ENCODE results near the gene CCDC89.

CCDC89 gene

GRCh38 chr11:85685820-85686459 is at the start of gene CCDC89:
Gene CCDC89, minus strand, starts transcription at chr11:85686195. Its CDS starts 65 bp downstream, at chr11:85686130.
- H3K27ac ChIP-seq, result no peak within 1 kb of the TSS
- TF ChIP-seq, protein P1, sequence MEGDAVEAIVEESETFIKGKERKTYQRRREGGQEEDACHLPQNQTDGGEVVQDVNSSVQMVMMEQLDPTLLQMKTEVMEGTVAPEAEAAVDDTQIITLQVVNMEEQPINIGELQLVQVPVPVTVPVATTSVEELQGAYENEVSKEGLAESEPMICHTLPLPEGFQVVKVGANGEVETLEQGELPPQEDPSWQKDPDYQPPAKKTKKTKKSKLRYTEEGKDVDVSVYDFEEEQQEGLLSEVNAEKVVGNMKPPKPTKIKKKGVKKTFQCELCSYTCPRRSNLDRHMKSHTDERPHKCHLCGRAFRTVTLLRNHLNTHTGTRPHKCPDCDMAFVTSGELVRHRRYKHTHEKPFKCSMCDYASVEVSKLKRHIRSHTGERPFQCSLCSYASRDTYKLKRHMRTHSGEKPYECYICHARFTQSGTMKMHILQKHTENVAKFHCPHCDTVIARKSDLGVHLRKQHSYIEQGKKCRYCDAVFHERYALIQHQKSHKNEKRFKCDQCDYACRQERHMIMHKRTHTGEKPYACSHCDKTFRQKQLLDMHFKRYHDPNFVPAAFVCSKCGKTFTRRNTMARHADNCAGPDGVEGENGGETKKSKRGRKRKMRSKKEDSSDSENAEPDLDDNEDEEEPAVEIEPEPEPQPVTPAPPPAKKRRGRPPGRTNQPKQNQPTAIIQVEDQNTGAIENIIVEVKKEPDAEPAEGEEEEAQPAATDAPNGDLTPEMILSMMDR (IDR thresholded peaks at IDR 0.05), result no peak
- TF ChIP-seq ZFX (IDR thresholded peaks at IDR 0.05; ENCODE audit: borderline replicate concordance), result no peak

- TF ChIP-seq, protein P1 (IDR thresholded peaks at IDR 0.05), result no peak
- TF ChIP-seq ZFX (IDR thresholded peaks at IDR 0.05; ENCODE audit: borderline replicate concordance), result no peak
- no peak overlapping the region for H3K27ac ChIP-seq
These were observed 47.0 kb upstream of the CCDC89 start for GRCh38 chr11:85732965-85733364.

GRCh38 chr11:85726381-85726780 is 40.4 kb upstream of the CCDC89 start:
- no peak overlapping the region for H3K27ac ChIP-seq
- TF ChIP-seq, protein P1 (IDR thresholded peaks at IDR 0.05), result no peak
- TF ChIP-seq ZFX (IDR thresholded peaks at IDR 0.05; ENCODE audit: borderline replicate concordance), result no peak

DNA sequence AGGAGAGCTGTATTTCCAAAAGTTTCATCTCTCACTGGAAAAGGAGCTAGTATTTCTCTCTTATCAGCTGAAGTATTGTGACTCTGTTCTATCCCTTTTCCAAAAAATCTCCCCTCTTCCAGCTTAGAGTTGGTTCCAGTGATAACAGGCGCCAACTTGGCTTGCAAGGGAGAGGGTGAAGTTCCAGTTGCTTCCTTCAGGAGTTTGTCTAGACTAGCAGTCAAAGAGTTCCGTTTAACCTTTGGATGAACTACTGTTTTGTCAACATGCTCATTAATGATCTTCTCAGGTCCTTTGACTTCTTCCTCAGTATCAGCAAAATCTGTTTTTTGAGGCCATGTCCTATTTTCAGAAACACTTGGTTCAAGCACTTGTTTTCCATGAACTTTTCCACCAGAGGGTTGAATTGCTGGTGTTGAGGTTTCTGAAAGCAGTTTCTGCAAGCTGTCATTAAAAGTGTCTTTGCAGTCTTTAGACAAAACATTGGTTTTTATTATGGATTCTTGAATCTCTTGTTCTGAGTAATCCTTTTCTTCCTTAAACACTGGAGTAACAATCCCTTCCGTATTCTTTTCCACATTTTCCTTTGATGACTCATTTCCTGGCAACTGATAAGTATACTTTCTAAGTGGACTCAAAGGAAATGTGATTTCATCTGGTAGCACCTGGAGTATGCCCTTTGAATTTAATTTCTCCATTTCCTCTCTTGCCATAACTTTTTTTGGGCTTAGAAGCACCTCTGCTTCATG is 39.7 kb upstream of the CCDC89 start:
- TF ChIP-seq, protein P1 (IDR thresholded peaks at IDR 0.05), result no peak
- no peak for TF ChIP-seq ZFX (IDR thresholded peaks at IDR 0.05; ENCODE audit: borderline replicate concordance)
- H3K27ac ChIP-seq, result no peak overlapping the region

DNA sequence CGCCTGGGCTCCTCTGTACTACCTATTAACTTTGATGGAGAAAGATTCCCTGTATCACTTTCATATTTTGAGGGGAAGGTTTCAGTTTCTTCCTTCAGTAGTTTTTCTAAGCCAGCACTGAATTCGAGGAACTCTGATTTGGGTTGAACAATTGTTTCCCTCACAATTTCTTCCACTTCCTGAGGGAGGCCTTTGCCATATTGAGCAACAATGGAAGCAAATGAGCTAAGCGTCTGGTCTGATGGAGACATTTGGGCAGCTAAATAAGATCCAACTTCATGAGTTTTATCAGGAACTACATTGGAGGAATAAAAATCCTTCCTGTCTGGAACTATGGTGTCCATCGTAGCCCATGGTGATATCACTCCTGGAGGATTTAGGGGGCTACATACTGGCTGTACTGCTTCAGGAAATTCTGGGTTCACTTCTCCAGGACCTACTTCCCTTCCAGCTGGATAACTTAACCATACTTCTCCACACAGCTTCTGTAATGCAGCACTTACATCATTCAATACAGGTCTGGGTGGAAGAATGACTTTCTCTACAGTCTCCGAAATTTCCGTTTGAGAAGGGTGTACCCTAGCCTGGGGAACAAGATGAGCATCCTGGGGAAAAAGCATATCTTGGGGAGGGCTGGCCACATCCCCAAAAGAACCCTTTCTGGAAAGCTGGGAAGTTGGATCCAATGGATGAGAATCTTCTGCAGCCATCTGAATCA is 38.9 kb upstream of the CCDC89 start:
- no peak overlapping the region for H3K27ac ChIP-seq

DNA sequence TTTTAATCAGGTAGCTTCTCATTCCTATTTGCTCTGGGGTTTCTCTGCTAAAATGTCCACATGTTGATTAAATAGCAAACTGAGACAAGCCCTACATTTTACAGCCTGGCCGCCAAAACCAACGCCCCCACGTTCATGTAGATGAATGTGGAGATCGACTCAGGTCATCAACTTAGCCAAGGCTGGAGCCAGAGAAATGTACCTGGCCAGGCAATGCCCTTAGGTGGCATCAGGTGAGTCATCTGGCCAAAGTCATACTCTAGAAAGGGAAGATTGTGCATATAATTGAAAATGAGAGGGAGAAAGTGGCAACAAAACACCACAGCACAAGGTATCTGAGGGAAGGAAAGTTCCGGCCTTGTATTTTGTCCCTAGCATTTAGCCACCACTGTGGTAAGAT is 37.1 kb upstream of the CCDC89 start:
- H3K27ac ChIP-seq, result no peak overlapping the region
- TF ChIP-seq, protein P1 (IDR thresholded peaks at IDR 0.05), result no peak
- TF ChIP-seq ZFX (IDR thresholded peaks at IDR 0.05; ENCODE audit: borderline replicate concordance), result no peak

More for the DNA sequence above, 38.9 kb upstream of the CCDC89 start:
- TF ChIP-seq ZFX (IDR thresholded peaks at IDR 0.05; ENCODE audit: borderline replicate concordance), result no peak
- TF ChIP-seq, protein P1 (IDR thresholded peaks at IDR 0.05), result no peak
